Calu3 (cell line): ENCODE results near the gene TRMT112. TPM values are rescaled to one million over a fixed set of nuclear protein-coding genes. Genes with fewer than 3 reads are reported as not detected.
A peak's percentile ranks its signal among the peaks of the same experiment; 100 is the strongest.

Source experiments
- BruUV-seq: library from RNA; stranded (reverse); fragments of 400-500 nt; replicated peaks from 2 replicates; lab custom pipeline; 2021; lab: Mats Ljungman, UMichigan
- CTCF ChIA-PET: fragments of 300-600 bp; sonication (Branson Sonifier 250); formaldehyde crosslinking; loops from one replicate; lab custom pipeline; 2022; ENCODE audit warnings: antibody characterized with exemption; lab: Charles Lee
- DNase-seq: peaks from one replicate; pipeline ENCODE4 v3.0.0; 2022
- H3K27ac Mint-ChIP-seq: one replicate; pipeline ENCODE4 v1.8.0; 2022; ENCODE audit warnings: mixed read lengths; ENCODE audit not compliant: unreplicated experiment
- H3K27me3 Mint-ChIP-seq: one replicate; pipeline ENCODE4 v1.8.0; 2022; ENCODE audit warnings: mixed read lengths; ENCODE audit not compliant: unreplicated experiment
- H3K36me3 Mint-ChIP-seq: one replicate; pipeline ENCODE4 v1.8.0; 2022; ENCODE audit warnings: mild to moderate bottlenecking, moderate library complexity, mixed read lengths; ENCODE audit not compliant: insufficient read depth, unreplicated experiment
- H3K4me1 Mint-ChIP-seq: one replicate; pipeline ENCODE4 v1.8.0; 2022; ENCODE audit warnings: mild to moderate bottlenecking, low read depth, mixed read lengths; ENCODE audit not compliant: unreplicated experiment
- H3K4me3 Mint-ChIP-seq: one replicate; pipeline ENCODE4 v1.8.0; 2022; ENCODE audit warnings: mild to moderate bottlenecking, low read depth, moderate library complexity, mixed read lengths; ENCODE audit not compliant: unreplicated experiment
- H3K9me3 Mint-ChIP-seq: one replicate; pipeline ENCODE4 v1.8.0; 2022; ENCODE audit warnings: low read depth, mixed read lengths; ENCODE audit not compliant: unreplicated experiment
- intact Hi-C: fragments of 100-400 bp; cut with micrococcal nuclease; formaldehyde crosslinking; loops from one replicate; pipeline ENCODE4 v1.10.0; 2022; ENCODE audit not compliant: unreplicated experiment
- total RNA-seq: library from RNA; stranded (reverse); gene quantifications from 2 replicates; pipeline ENCODE4 v1.2.3, GENCODE V29; 2022
- TF ChIP-seq, protein P1 (sequence below): fragments of 200-600 bp; IDR thresholded peaks from one replicate; pipeline ENCODE4 v1.8.0; 2022; ENCODE audit warnings: antibody characterized with exemption; ENCODE audit not compliant: unreplicated experiment

TRMT112 gene
- total RNA-seq, 1 experiment from 2014 or later: 197 TPM

DNA sequence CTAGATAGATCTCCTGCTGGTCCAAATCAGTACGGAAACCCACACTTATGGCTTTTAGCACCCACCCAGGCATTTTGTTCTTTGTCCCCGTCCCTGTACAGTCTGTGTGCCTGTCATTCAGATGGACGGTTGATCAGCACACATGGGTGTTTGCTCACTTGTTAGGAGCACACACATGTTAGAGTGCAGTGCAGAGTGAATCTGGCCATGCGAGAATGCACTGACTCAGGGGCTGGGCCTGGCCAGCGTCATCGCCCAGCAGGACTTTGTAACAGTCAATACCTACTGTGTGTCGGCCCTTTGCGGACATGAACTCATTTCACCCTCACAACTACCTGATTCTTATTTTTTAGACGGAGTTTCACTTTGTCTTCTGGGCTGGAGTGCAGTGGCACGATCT, 45.0 kb upstream of the TRMT112 start:
- no peaks in the 10 kb centered on the region for H3K9me3 Mint-ChIP-seq
- BruUV-seq: no TSS peak
- H3K27me3 Mint-ChIP-seq: no peaks in the 10 kb centered on the region
- no peak overlapping the region for H3K4me3 Mint-ChIP-seq
- H3K27ac Mint-ChIP-seq: no peak overlapping the region
- TF ChIP-seq, protein P1, sequence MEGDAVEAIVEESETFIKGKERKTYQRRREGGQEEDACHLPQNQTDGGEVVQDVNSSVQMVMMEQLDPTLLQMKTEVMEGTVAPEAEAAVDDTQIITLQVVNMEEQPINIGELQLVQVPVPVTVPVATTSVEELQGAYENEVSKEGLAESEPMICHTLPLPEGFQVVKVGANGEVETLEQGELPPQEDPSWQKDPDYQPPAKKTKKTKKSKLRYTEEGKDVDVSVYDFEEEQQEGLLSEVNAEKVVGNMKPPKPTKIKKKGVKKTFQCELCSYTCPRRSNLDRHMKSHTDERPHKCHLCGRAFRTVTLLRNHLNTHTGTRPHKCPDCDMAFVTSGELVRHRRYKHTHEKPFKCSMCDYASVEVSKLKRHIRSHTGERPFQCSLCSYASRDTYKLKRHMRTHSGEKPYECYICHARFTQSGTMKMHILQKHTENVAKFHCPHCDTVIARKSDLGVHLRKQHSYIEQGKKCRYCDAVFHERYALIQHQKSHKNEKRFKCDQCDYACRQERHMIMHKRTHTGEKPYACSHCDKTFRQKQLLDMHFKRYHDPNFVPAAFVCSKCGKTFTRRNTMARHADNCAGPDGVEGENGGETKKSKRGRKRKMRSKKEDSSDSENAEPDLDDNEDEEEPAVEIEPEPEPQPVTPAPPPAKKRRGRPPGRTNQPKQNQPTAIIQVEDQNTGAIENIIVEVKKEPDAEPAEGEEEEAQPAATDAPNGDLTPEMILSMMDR: no peak
- no peak for DNase-seq
- peaks cover 35% of the 10 kb centered on the region for H3K4me1 Mint-ChIP-seq
- intact Hi-C loops: no loop called here
- H3K36me3 Mint-ChIP-seq: peaks cover 73% of the 10 kb centered on the region
- CTCF ChIA-PET: no interaction called here

DNA sequence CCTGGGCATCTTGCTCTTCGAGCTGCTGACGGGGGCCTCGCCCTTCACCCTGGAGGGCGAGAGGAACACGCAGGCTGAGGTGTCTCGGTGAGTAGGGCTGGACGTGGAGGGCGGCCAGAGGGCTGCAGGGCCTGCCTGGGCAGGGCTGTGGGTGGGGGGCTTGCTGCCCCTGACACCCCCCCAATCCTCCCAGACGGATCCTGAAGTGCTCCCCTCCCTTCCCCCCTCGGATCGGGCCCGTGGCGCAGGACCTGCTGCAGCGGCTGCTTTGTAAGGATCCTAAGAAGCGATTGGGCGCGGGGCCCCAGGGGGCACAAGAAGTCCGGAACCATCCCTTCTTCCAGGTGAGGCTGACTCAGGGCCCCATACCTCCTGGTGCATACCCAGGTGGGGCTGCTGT, 44.3 kb upstream of the TRMT112 start:
- H3K4me1 Mint-ChIP-seq: peaks cover 35% of the 10 kb centered on the region
- intact Hi-C loops: no loop called here
- no peaks in the 10 kb centered on the region for H3K27me3 Mint-ChIP-seq
- no peak overlapping the region for H3K4me3 Mint-ChIP-seq
- TF ChIP-seq, protein P1: no peak
- no peak overlapping the region for H3K27ac Mint-ChIP-seq
- CTCF ChIA-PET: no interaction called here
- H3K36me3 Mint-ChIP-seq: peaks cover 69% of the 10 kb centered on the region
- no TSS peak for BruUV-seq
- no peak for DNase-seq
- H3K9me3 Mint-ChIP-seq: no peaks in the 10 kb centered on the region

DNA sequence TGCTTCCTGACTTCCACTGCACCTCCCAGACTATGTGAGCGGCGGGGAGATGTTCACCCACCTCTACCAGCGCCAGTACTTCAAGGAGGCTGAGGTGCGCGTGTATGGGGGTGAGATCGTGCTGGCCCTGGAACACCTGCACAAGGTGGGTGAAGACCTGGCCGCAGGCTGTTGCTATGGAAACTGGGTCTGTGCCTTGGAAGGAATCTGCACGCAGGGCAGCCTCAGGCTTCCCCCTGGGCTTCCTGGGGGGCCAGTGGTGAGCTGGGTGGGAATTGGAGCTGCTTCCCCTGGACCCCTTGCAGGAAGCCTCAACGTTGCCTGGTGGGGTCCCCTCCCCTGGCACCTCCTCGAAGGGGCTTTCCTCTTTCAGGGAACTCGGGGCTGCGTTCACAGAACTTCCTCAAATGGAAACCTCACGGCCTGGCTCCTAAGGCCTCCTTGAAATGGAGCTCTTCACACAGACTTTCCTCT, 43.1 kb upstream of the TRMT112 start:
- Mint-ChIP-seq H3K9me3 (no peaks in the 10 kb centered on the region), H3K4me3 (peak overlapping the region; percentile 80), H3K4me1 (peaks cover 35% of the 10 kb centered on the region), H3K27ac (no peak overlapping the region), H3K27me3 (no peaks in the 10 kb centered on the region), H3K36me3 (peaks cover 57% of the 10 kb centered on the region)
- CTCF ChIA-PET: no interaction called here
- TF ChIP-seq, protein P1: no peak
- BruUV-seq: no TSS peak
- no peak for DNase-seq
- intact Hi-C loops: no loop called here

DNA sequence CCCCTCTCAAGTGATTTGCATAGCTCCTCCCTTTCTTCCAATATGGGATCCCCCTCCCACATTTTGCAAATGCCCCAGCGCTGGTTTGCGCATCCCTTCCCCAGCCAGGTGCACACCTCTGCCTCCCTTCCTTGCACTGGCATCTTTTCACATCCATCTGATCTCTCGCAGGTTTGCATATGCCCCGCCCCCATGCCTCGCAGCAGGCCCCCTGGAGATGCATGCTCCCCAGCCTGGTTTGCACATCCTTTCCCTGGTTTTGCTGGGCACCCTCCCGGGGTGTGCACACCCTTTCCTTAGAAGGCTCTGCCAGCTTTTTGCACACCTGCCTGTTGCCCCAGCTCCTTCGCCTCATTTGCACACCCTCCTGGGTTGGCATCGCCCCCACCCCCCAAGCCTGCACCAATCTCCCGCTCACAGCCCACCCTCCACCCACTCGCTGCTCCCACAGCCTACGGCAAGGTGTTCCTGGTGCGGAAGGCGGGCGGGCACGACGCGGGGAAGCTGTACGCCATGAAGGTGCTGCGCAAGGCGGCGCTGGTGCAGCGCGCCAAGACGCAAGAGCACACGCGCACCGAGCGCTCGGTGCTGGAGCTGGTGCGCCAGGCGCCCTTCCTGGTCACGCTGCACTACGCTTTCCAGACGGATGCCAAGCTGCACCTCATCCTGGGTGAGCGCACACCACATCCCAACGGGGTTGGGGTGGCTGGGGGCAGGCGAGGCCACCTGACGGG, 42.5 kb upstream of the TRMT112 start:
- TF ChIP-seq, protein P1: no peak
- DNase-seq: no peak
- H3K27me3 Mint-ChIP-seq: no peaks in the 10 kb centered on the region
- BruUV-seq: no TSS peak
- H3K36me3 Mint-ChIP-seq: peaks cover 57% of the 10 kb centered on the region
- peak overlapping the region; percentile 80 for H3K4me3 Mint-ChIP-seq
- H3K27ac Mint-ChIP-seq: peak overlapping the region; percentile 36
- intact Hi-C loops: loop anchor here (5.0 kb wide), 1 partner anchor 292 kb away; no protein-coding TSS in a partner anchor
- CTCF ChIA-PET: no interaction called here
- H3K9me3 Mint-ChIP-seq: no peaks in the 10 kb centered on the region
- peaks cover 35% of the 10 kb centered on the region for H3K4me1 Mint-ChIP-seq
